Measurements from ENCODE around the gene NUP88.

Gene NUP88

GRCh38 chr17:5378566-5379207, 40.8 kb downstream of the NUP88 start:
- Histone ChIP-seq H3K27ac (replicated peaks) (no peak overlapping the region), H3K27me3 (ENCODE audit: insufficient read depth, poor library complexity, severe bottlenecking) (no peaks in the 10 kb centered on the region), H3K4me3 (replicated peaks; ENCODE audit: insufficient read depth, low read length) (no peak overlapping the region)
- DNase-seq (ENCODE audit: low read depth in 1 of 2, low spot score in 1 of 2) = no peak
- TF ChIP-seq POLR2AphosphoS5 (IDR thresholded peaks at IDR 0.05; ENCODE audit: low read depth) = peak; percentile 15; the same call in 1 of the 2 replicates
- TF ChIP-seq CTCF (IDR thresholded peaks at IDR 0.05; ENCODE audit: insufficient read depth, low read length) = no peak

GRCh38 chr17:5373112-5373511, 46.4 kb downstream of the NUP88 start:
- no peak overlapping the region for H3K27ac ChIP-seq (replicated peaks)
- no peak for DNase-seq (ENCODE audit: low read depth in 1 of 2, low spot score in 1 of 2)
- H3K4me3 ChIP-seq (replicated peaks; ENCODE audit: insufficient read depth, low read length) = no peak overlapping the region
- TF ChIP-seq CTCF (IDR thresholded peaks at IDR 0.05; ENCODE audit: insufficient read depth, low read length) (no peak), GABPA (IDR thresholded peaks at IDR 0.05; ENCODE audit: low read depth) (no peak), POLR2AphosphoS5 (IDR thresholded peaks at IDR 0.05; ENCODE audit: low read depth) (no peak), REST (IDR thresholded peaks at IDR 0.05; ENCODE audit: insufficient replicate concordance, low read depth) (no peak), SPI1 (IDR thresholded peaks at IDR 0.05; ENCODE audit: borderline replicate concordance, low read depth) (no peak)
- H3K27me3 ChIP-seq (ENCODE audit: insufficient read depth, poor library complexity, severe bottlenecking) = no peaks in the 10 kb centered on the region

GRCh38 chr17:5370411-5370810, 49.1 kb downstream of the NUP88 start:
- Histone ChIP-seq H3K27ac (replicated peaks) (no peak overlapping the region), H3K4me3 (replicated peaks; ENCODE audit: insufficient read depth, low read length) (no peak overlapping the region), H3K27me3 (ENCODE audit: insufficient read depth, poor library complexity, severe bottlenecking) (no peaks in the 10 kb centered on the region)
- TF ChIP-seq REST (IDR thresholded peaks at IDR 0.05; ENCODE audit: insufficient replicate concordance, low read depth) (no peak), GABPA (IDR thresholded peaks at IDR 0.05; ENCODE audit: low read depth) (no peak), POLR2AphosphoS5 (IDR thresholded peaks at IDR 0.05; ENCODE audit: low read depth) (no peak), SPI1 (IDR thresholded peaks at IDR 0.05; ENCODE audit: borderline replicate concordance, low read depth) (no peak), CTCF (IDR thresholded peaks at IDR 0.05; ENCODE audit: insufficient read depth, low read length) (no peak)
- DNase-seq (ENCODE audit: low read depth in 1 of 2, low spot score in 1 of 2) = no peak

GRCh38 chr17:5365831-5366230, 53.6 kb downstream of the NUP88 start:
- Histone ChIP-seq H3K27ac (replicated peaks) (no peak overlapping the region), H3K27me3 (ENCODE audit: insufficient read depth, poor library complexity, severe bottlenecking) (no peaks in the 10 kb centered on the region), H3K4me3 (replicated peaks; ENCODE audit: insufficient read depth, low read length) (no peak overlapping the region)
- TF ChIP-seq REST (IDR thresholded peaks at IDR 0.05; ENCODE audit: insufficient replicate concordance, low read depth) (no peak), SPI1 (IDR thresholded peaks at IDR 0.05; ENCODE audit: borderline replicate concordance, low read depth) (no peak), CTCF (IDR thresholded peaks at IDR 0.05; ENCODE audit: insufficient read depth, low read length) (no peak), POLR2AphosphoS5 (IDR thresholded peaks at IDR 0.05; ENCODE audit: low read depth) (no peak)
- no peak for DNase-seq (ENCODE audit: low read depth in 1 of 2, low spot score in 1 of 2)

Data from HL-60 (cell line).